HepG2 (cell line): ENCODE measurements around the gene TADA2A. TPM values are rescaled to one million over a fixed set of nuclear protein-coding genes. Genes with fewer than 3 reads are reported as not detected.

Experiments
- ATAC-seq: fragments of 200-7000 bp; cut with Tn5 transposase; 3 replicates; pipeline ENCODE4 v1.9.1; 2020; ENCODE audit warnings: mild to moderate bottlenecking, moderate library complexity
- BruUV-seq: library from RNA; stranded (reverse); fragments of 400-500 nt; replicated peaks from 2 replicates; lab custom pipeline; 2021; lab: Mats Ljungman, UMichigan
- CTCF ChIA-PET: fragments of 300-600 bp; formaldehyde crosslinking; extraction: SDS; loops from one replicate; lab custom pipeline; 2021; ENCODE audit warnings: low total read pairs, inconsistent platforms, low intra/inter-chr PET ratio; lab: Yijun Ruan, JAX
- POLR2A ChIA-PET: fragments of 350-600 bp; sonication (Branson Sonifier 250); formaldehyde crosslinking; loops from one replicate; lab custom pipeline; 2020; ENCODE audit warnings: antibody characterized with exemption, inconsistent platforms; lab: Yijun Ruan, JAX
- DNase-seq: peaks from one replicate; pipeline ENCODE4 v3.0.0-alpha.2; 2015; ENCODE audit warnings: low spot score
- FAIRE-seq: peaks from 3 replicates; lab custom pipeline; 2011; peaks lifted over from hg19 to GRCh38; lab: Jason Lieb, UNC
- H2AFZ ChIP-seq: one replicate; pipeline ENCODE4 v1.6.1; 2011; ENCODE audit warnings: low read length, inconsistent platforms
- H3K27ac ChIP-seq: fragments of 300-600 bp; 3 replicates; pipeline ENCODE4 v1.8.0; 2011; ENCODE audit warnings: mixed run types, mild to moderate bottlenecking, mixed read lengths, low read length, inconsistent platforms; ENCODE audit not compliant: insufficient read depth; ENCODE audit errors: extremely low read length
- H3K27me3 ChIP-seq, 2 experiments: fragments of 200-600 bp in 1 of 2; 2 replicates in 1 of 2; 3 replicates in 1 of 2; pipeline versions ENCODE4 v1.6.0 to v1.8.0; 2011; ENCODE audit warnings: low read length in 2 of 2, mild to moderate bottlenecking in 2 of 2, moderate library complexity in 2 of 2, inconsistent platforms in 1 of 2; ENCODE audit not compliant: insufficient read depth in 2 of 2, control insufficient read depth in 1 of 2
- H3K36me3 ChIP-seq, 2 experiments: fragments of 200-600 bp in 1 of 2; replicated peaks in 1 of 2; 2 replicates in 1 of 2; 3 replicates in 1 of 2; pipeline versions ENCODE4 v1.5.1 to v1.8.0; 2011; ENCODE audit warnings: low read length in 2 of 2, inconsistent platforms in 1 of 2; ENCODE audit not compliant: insufficient read depth in 2 of 2, control insufficient read depth in 1 of 2
- H3K4me1 ChIP-seq: 2 replicates; pipeline ENCODE4 v1.5.1; 2012; ENCODE audit warnings: low read length, inconsistent platforms; ENCODE audit not compliant: insufficient read depth
- H3K4me2 ChIP-seq: 2 replicates; pipeline ENCODE4 v1.6.0; 2011; ENCODE audit warnings: low read depth, low read length, inconsistent platforms
- H3K4me3 ChIP-seq, 3 experiments: fragments of 200-600 bp in 1 of 3; sonication (generic), shearing (Covaris generic) in 1 of 3; replicated peaks in 1 of 3; 2 replicates each; pipeline ENCODE4 v1.5.1; 2011 to 2016; ENCODE audit warnings: low read length in 3 of 3, inconsistent platforms in 2 of 3, low read depth in 2 of 3, mild to moderate bottlenecking in 2 of 3, control low read depth in 1 of 3, mixed read lengths in 1 of 3; ENCODE audit not compliant: insufficient read depth in 1 of 3
- H3K79me2 ChIP-seq: one replicate; pipeline ENCODE4 v1.6.1; 2011; ENCODE audit warnings: low read length, inconsistent platforms; ENCODE audit not compliant: insufficient read depth
- H3K9ac ChIP-seq: 2 replicates; pipeline ENCODE4 v1.6.0; 2011; ENCODE audit warnings: mild to moderate bottlenecking, low read depth, low read length, inconsistent platforms; ENCODE audit not compliant: insufficient read depth
- H3K9me3 ChIP-seq: 2 replicates; pipeline ENCODE4 v1.5.1; 2012; ENCODE audit warnings: mild to moderate bottlenecking, low read length
- H4K20me1 ChIP-seq: 2 replicates; pipeline ENCODE4 v1.6.0; 2011; ENCODE audit warnings: inconsistent platforms, mild to moderate bottlenecking, low read length, moderate library complexity; ENCODE audit not compliant: insufficient read depth
- ARNT ChIP-seq: fragments of 450-650 bp; IDR thresholded peaks from 2 replicates; pipeline ENCODE4 v1.6.1; 2017
- HOXA3 ChIP-seq: sonication (generic); formaldehyde crosslinking; IDR thresholded peaks from 2 replicates; pipeline ENCODE4 v1.5.0; 2020; ENCODE audit warnings: missing genetic modification reagents
- IRF9 ChIP-seq: sonication (generic); formaldehyde crosslinking; IDR thresholded peaks from 2 replicates; pipeline ENCODE4 v1.8.0; 2022; ENCODE audit warnings: missing genetic modification reagents, mild to moderate bottlenecking, borderline replicate concordance
- KMT2B ChIP-seq: IDR thresholded peaks from 2 replicates; pipeline ENCODE4 v1.6.1; 2016; ENCODE audit warnings: missing genetic modification reagents, missing compliant biosample characterization
- MAFG ChIP-seq: sonication (generic); formaldehyde crosslinking; IDR thresholded peaks from 2 replicates; pipeline ENCODE4 v1.5.1; 2020; ENCODE audit warnings: mild to moderate bottlenecking, missing genetic modification reagents
- MEIS2 ChIP-seq: sonication (generic); formaldehyde crosslinking; IDR thresholded peaks from 2 replicates; pipeline ENCODE4 v1.9.0; 2021; ENCODE audit warnings: mild to moderate bottlenecking, missing genetic modification reagents
- REPIN1 ChIP-seq: sonication (generic); formaldehyde crosslinking; IDR thresholded peaks from 2 replicates; pipeline ENCODE4 v1.8.0; 2022; ENCODE audit warnings: missing genetic modification reagents, low read depth, mild to moderate bottlenecking, borderline replicate concordance
- RFX5 ChIP-seq: IDR thresholded peaks from 2 replicates; pipeline ENCODE4 v1.6.1; 2011; ENCODE audit warnings: low read depth, low read length, improper control_type of control experiment
- SALL2 ChIP-seq: sonication (generic); formaldehyde crosslinking; IDR thresholded peaks from 2 replicates; pipeline ENCODE4 v1.8.1; 2023; ENCODE audit warnings: mild to moderate bottlenecking, missing genetic modification reagents, inconsistent platforms
- SRF ChIP-seq: IDR thresholded peaks from 2 replicates; pipeline ENCODE4 v1.6.1; 2011; ENCODE audit warnings: mild to moderate bottlenecking, low read depth, low read length, moderate library complexity
- ZBTB8A ChIP-seq: sonication (generic); formaldehyde crosslinking; IDR thresholded peaks from 2 replicates; pipeline ENCODE4 v1.4.0; 2020; ENCODE audit warnings: mild to moderate bottlenecking, low read depth, missing genetic modification reagents, borderline replicate concordance
- ZFY ChIP-seq: sonication (generic); formaldehyde crosslinking; IDR thresholded peaks from 2 replicates; pipeline ENCODE4 v1.4.0; 2020; ENCODE audit warnings: missing genetic modification reagents
- ZNF468 ChIP-seq: sonication (generic); formaldehyde crosslinking; IDR thresholded peaks from 2 replicates; pipeline ENCODE4 v1.8.0; 2022; ENCODE audit warnings: mild to moderate bottlenecking, moderate library complexity, missing genetic modification reagents
- ZNF878 ChIP-seq: sonication (generic); formaldehyde crosslinking; IDR thresholded peaks from 2 replicates; pipeline ENCODE4 v1.8.1; 2023; ENCODE audit warnings: mild to moderate bottlenecking, missing genetic modification reagents, moderate library complexity
- WGBS: methylation state at CpG from one replicate; pipeline ENCODE4 v1.1.6; 2017; ENCODE audit warnings: low lambda C conversion rate; 5-methylcytosine and 5-hydroxymethylcytosine counted together
- in situ Hi-C: cut with HindIII; loops from 2 replicates; pipeline ENCODE4 v1.10.0; 2017; ENCODE audit warnings: low pct_unique_long_range_greater_than_20kb; ENCODE audit not compliant: extremely low pct_ligation_motif_present
- intact Hi-C: fragments of 100-400 bp; cut with micrococcal nuclease; formaldehyde crosslinking; loops from one replicate; pipeline ENCODE4 v1.10.0; 2022; ENCODE audit not compliant: unreplicated experiment
- polyA plus RNA-seq, 8 experiments: library from polyadenylated mRNA; depleted of rRNA in 3 of 8; stranded (reverse) in 7 of 8; unstranded in 1 of 8; fragments of >200 nt; fragmentation: Illumina TruSeq in 4 of 8; extraction: Trizol in 4 of 8; gene quantifications; 2 replicates each; pipeline versions ENCODE4 v1.2.1 to v1.2.3, GENCODE V29; 2011 to 2016; ENCODE audit warnings: low read depth in 4 of 8, missing spikeins in 1 of 8, mixed read lengths in 1 of 8; ENCODE audit not compliant: insufficient read depth in 1 of 8
- total RNA-seq, 5 experiments: library from RNA; depleted of rRNA; stranded (reverse); fragments of >200 nt; fragmentation: Illumina TruSeq; extraction: Trizol; gene quantifications; 2 replicates each; pipeline ENCODE4 v1.2.3, GENCODE V29; 2016; ENCODE audit warnings: low read depth in 1 of 5

Gene TADA2A
- total and polyA plus RNA-seq, 2 of the 13 experiments (the other 11 are each of a cell fraction or from before 2014, with no cell fraction given) = 8.0 to 14.0 TPM

DNA sequence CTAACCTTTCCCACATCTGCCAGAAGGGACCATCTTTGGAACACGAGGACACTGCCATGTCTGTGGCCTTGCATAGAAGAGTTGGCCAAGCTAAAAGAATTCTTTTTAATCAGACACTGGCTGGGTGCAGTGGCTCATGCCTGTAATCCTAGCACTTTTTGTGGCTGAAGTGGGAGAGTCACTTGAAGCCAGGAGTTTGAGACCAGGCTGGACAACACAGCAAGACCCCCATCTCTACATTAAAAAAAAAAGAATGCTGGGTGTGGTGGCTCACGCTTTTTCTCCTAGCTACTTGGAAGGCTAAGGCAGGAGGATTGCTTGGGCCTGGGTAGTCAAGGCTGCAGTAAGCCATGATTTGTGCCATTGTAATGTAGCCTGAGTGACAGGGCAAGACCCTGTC, 73.7 kb downstream of the TADA2A start:
- Histone ChIP-seq H3K9ac (no peak overlapping the region), H3K9me3 (no peaks in the 10 kb centered on the region), H3K36me3 (peaks cover 1 to 31% of the 10 kb centered on the region in 2 experiments; a peak in 2 of 5 replicates), H3K27me3 (no peaks in the 10 kb centered on the region), H3K4me1 (peaks cover 40% of the 10 kb centered on the region), H3K27ac (no peak overlapping the region), H4K20me1 (no peaks in the 10 kb centered on the region), H3K79me2 (no peaks in the 10 kb centered on the region), H3K4me3 (no peak overlapping the region), H2AFZ (no peak overlapping the region), H3K4me2 (no peak overlapping the region)
- no peak for ATAC-seq
- DNase-seq = no peak
- WGBS = 97% methylated on average over 2 of the region's 2 CpGs
- TF ChIP-seq RFX5 (no peak), ARNT (no peak), ZNF468 (CRISPR knock-in tag) (no peak), KMT2B (CRISPR knock-in tag) (no peak), MEIS2 (CRISPR knock-in tag) (no peak), ZNF878 (CRISPR knock-in tag) (no peak), ZFY (CRISPR knock-in tag) (no peak), HOXA3 (CRISPR knock-in tag) (no peak)
- FAIRE-seq = no peak
- no TSS peak for BruUV-seq
- intact Hi-C loops (no loop called here), in situ Hi-C loops (no loop called here)
- ChIA-PET POLR2A (interaction anchor here (1.0 kb wide), 1 partner anchor 9 kb away, joined by 3 read pairs; the partner anchor contains the start of gene DUSP14), CTCF (no interaction called here)

DNA sequence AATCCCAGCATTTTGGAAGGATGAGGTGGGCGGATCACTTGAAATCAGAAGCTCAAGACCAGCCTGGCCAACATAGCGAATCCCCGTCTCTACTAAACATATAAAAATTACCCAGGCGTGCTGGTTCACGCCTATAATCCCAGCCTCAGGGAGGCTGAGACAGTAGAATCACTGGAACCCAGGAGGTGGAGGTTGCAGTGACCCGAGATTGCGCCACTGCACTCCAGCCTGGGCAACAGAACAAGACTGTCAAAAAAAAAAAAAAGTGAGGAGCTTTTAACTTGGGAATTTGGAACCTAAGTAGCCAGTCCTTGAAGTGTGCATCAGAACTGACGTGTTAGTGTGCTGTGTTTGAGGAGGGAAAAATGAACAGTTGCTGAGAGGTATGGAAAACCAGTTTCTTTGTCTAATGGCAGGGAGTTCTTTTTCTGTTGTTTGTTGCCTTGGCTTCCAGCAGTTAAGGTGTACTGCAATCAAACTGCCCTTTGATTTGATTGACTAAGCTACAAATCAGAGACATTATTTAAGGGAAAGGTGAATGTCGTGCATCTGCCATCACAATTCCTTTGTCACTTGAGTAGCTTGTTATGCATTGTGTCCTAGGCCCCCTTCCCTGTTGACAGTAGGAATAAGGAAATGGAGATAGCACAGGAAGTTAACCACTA, 74.4 kb downstream of the TADA2A start:
- FAIRE-seq = no peak
- H3K36me3 ChIP-seq = peaks cover 1 to 26% of the 10 kb centered on the region in 2 experiments; a peak in 2 of 5 replicates
- H3K79me2 ChIP-seq = no peaks in the 10 kb centered on the region
- no TSS peak for BruUV-seq
- no peak for DNase-seq
- TF ChIP-seq MAFG (CRISPR knock-in tag) (no peak), SALL2 (CRISPR knock-in tag) (no peak), IRF9 (no peak), ZBTB8A (CRISPR knock-in tag) (no peak), SRF (no peak), REPIN1 (CRISPR knock-in tag) (no peak)
- ChIA-PET POLR2A (no interaction called here), CTCF (no interaction called here)
- 94% methylated on average over 9 of the region's 9 CpGs for WGBS
- no peak overlapping the region for H3K4me3 ChIP-seq
- H3K9ac ChIP-seq = no peak overlapping the region
- H3K27me3 ChIP-seq = no peaks in the 10 kb centered on the region
- no peaks in the 10 kb centered on the region for H3K9me3 ChIP-seq
- no peaks in the 10 kb centered on the region for H4K20me1 ChIP-seq
- H3K27ac ChIP-seq = no peak overlapping the region
- no peak overlapping the region for H2AFZ ChIP-seq
- in situ Hi-C loops (no loop called here), intact Hi-C loops (no loop called here)
- H3K4me1 ChIP-seq = peaks cover 35% of the 10 kb centered on the region
- H3K4me2 ChIP-seq = no peak overlapping the region
- no peak for ATAC-seq
